CD4-positive, alpha-beta T cell (primary cell): ENCODE measurements around the gene DCLRE1B. TPM values are rescaled to one million over a fixed set of nuclear protein-coding genes. Genes with fewer than 3 reads are reported as not detected.

Experiments used
- ATAC-seq: fragments of 200-7000 bp; cut with Tn5 transposase; one replicate; pipeline ENCODE4 v1.10.0; 2022; ENCODE audit warnings: mild to moderate bottlenecking; ENCODE audit not compliant: poor library complexity
- CTCF ChIA-PET: fragments of 350-600 bp; sonication (Branson Sonifier 250); formaldehyde crosslinking; loops from one replicate; lab custom pipeline; 2021; ENCODE audit warnings: antibody characterized with exemption, inconsistent platforms; lab: Charles Lee
- POLR2A ChIA-PET: fragments of 350-600 bp; sonication (Branson Sonifier 250); formaldehyde crosslinking; loops from one replicate; lab custom pipeline; 2021; ENCODE audit warnings: antibody characterized with exemption, inconsistent platforms; lab: Charles Lee
- DNase-seq, 14 experiments: peaks; one replicate each; pipeline ENCODE4 v3.0.0-alpha.2; 2013 to 2020; ENCODE audit warnings: mixed read lengths in 2 of 14
- H3K27ac ChIP-seq, 2 donors: one replicate each; pipeline versions ENCODE4 v1.5.1 to v1.7.0; 2013; ENCODE audit warnings: low read length in 2 of 2, low read depth in 1 of 2, mild to moderate bottlenecking in 1 of 2
- H3K27me3 ChIP-seq, 2 experiments: 1 replicate in 1 of 2; 2 replicates in 1 of 2; pipeline versions ENCODE4 v1.6.1 to v1.7.0; 2013; ENCODE audit warnings: low read length in 2 of 2, control low read depth in 1 of 2, mild to moderate bottlenecking in 1 of 2, moderate library complexity in 1 of 2; ENCODE audit not compliant: insufficient read depth in 2 of 2, control insufficient read depth in 1 of 2
- H3K36me3 ChIP-seq: one replicate; pipeline ENCODE4 v1.6.1; 2013; ENCODE audit warnings: low read length, control low read depth; ENCODE audit not compliant: insufficient read depth
- H3K4me1 ChIP-seq: one replicate; pipeline ENCODE4 v1.6.1; 2013; ENCODE audit warnings: low read length, control low read depth; ENCODE audit not compliant: insufficient read depth
- H3K4me3 ChIP-seq: one replicate; pipeline ENCODE4 v1.5.1; 2013; ENCODE audit warnings: mild to moderate bottlenecking, low read length, moderate library complexity
- H3K9me3 ChIP-seq, 2 experiments: 1 replicate in 1 of 2; 2 replicates in 1 of 2; pipeline versions ENCODE4 v1.6.1 to v1.7.0; 2013; ENCODE audit warnings: low read length in 2 of 2, mild to moderate bottlenecking in 2 of 2, control low read depth in 1 of 2, moderate library complexity in 1 of 2; ENCODE audit not compliant: control insufficient read depth in 1 of 2, insufficient read depth in 1 of 2
- H3K27ac Mint-ChIP-seq: one replicate; pipeline ENCODE4 v1.8.0; 2020; ENCODE audit warnings: mixed read lengths
- H3K27me3 Mint-ChIP-seq: one replicate; pipeline ENCODE4 v1.8.0; 2021; ENCODE audit warnings: mixed read lengths
- H3K36me3 Mint-ChIP-seq: one replicate; pipeline ENCODE4 v1.8.0; 2021; ENCODE audit warnings: low read depth, mixed read lengths
- H3K4me1 Mint-ChIP-seq: one replicate; pipeline ENCODE4 v1.8.0; 2021; ENCODE audit warnings: low read depth, mixed read lengths
- H3K4me3 Mint-ChIP-seq: one replicate; pipeline ENCODE4 v1.8.0; 2020; ENCODE audit warnings: mild to moderate bottlenecking, mixed read lengths
- H3K9me3 Mint-ChIP-seq: one replicate; pipeline ENCODE4 v1.8.0; 2020; ENCODE audit warnings: mixed read lengths
- CTCF ChIP-seq: fragments of 200-600 bp; IDR thresholded peaks from one replicate; pipeline ENCODE4 v1.8.0; 2022; ENCODE audit warnings: antibody characterized with exemption, mild to moderate bottlenecking
- intact Hi-C, 2 experiments: fragments of 100-400 bp; cut with DNase I in 1 of 2; cut with micrococcal nuclease in 1 of 2; formaldehyde crosslinking; loops; one replicate each; pipeline versions ENCODE4 v1.15.1 to v1.9.0; 2023 to 2025; cut with DNase I, micrococcal nuclease
- total RNA-seq, 174 experiments: library from RNA in 2 of 174; stranded (reverse) in 2 of 174; gene quantifications; one replicate each; pipeline ENCODE4 v1.2.3 and lab custom pipeline; 2021 to 2026

Gene DCLRE1B
- total RNA-seq, 2 experiments from 2014 or later = 6.4 to 6.8 TPM

GRCh38 chr1:113950908-113951307, 45.8 kb downstream of the DCLRE1B start:
- ChIA-PET CTCF (interaction anchor here (5.7 kb wide), 1 partner anchor 21 kb away, joined by 56 read pairs; the partner anchor contains the start of gene HIPK1), POLR2A (interaction anchor here (10.2 kb wide), 1 partner anchor 18 kb away, joined by 245 read pairs; the partner anchor contains the start of gene HIPK1)
- Mint-ChIP-seq H3K36me3 (peaks cover 60% of the 10 kb centered on the region), H3K9me3 (no peaks in the 10 kb centered on the region), H3K4me3 (peak overlapping the region; percentile 4), H3K27ac (peak overlapping the region; percentile 89), H3K4me1 (peaks cover 95% of the 10 kb centered on the region), H3K27me3 (no peaks in the 10 kb centered on the region)
- Histone ChIP-seq H3K36me3 (peaks cover 28% of the 10 kb centered on the region), H3K9me3 (no peaks in the 10 kb centered on the region), H3K27ac (no peak overlapping the region), H3K27me3 (no peaks in the 10 kb centered on the region), H3K4me1 (peaks cover 43% of the 10 kb centered on the region), H3K4me3 (no peak overlapping the region)
- no peak for ATAC-seq
- DNase-seq = no peak
- TF ChIP-seq CTCF = no peak
- intact Hi-C loops = loop anchor here in 1 of 2 experiments (10.0 kb wide), 1 partner anchor 556 kb away; the partner anchor contains the start of gene MAGI3

GRCh38 chr1:113951719-113952118, 46.6 kb downstream of the DCLRE1B start:
- no peaks in the 10 kb centered on the region for H3K9me3 Mint-ChIP-seq

GRCh38 chr1:113957984-113958383, 52.9 kb downstream of the DCLRE1B start:
- POLR2A ChIA-PET = no interaction called here
- CTCF ChIA-PET = interaction anchor here (1.4 kb wide), 1 partner anchor 9 kb away, joined by 5 read pairs; no protein-coding TSS in a partner anchor
- no peak overlapping the region for H3K4me3 ChIP-seq
- Mint-ChIP-seq H3K4me1 (peaks cover 47% of the 10 kb centered on the region), H3K36me3 (peaks cover 94% of the 10 kb centered on the region), H3K4me3 (no peak overlapping the region), H3K9me3 (no peaks in the 10 kb centered on the region), H3K27ac (no peak overlapping the region), H3K27me3 (no peaks in the 10 kb centered on the region)
- no peak for DNase-seq
- H3K27me3 ChIP-seq = no peaks in the 10 kb centered on the region
- H3K9me3 ChIP-seq = no peaks in the 10 kb centered on the region
- TF ChIP-seq CTCF = no peak
- peaks cover 4% of the 10 kb centered on the region for H3K4me1 ChIP-seq
- no peak for ATAC-seq
- intact Hi-C loops = loop anchor here in 1 of 2 experiments (1.0 to 10.0 kb wide), 2 partner anchors 10 to 563 kb away; partner anchors contain the start of gene MAGI3
- H3K36me3 ChIP-seq = peaks cover 87% of the 10 kb centered on the region
- no peak overlapping the region for H3K27ac ChIP-seq

More at GRCh38 chr1:113951719-113952118, 46.6 kb downstream of the DCLRE1B start:
- no peaks in the 10 kb centered on the region for H3K27me3 ChIP-seq
- ATAC-seq (no peak), DNase-seq (no peak)
- intact Hi-C loops = loop anchor here in 1 of 2 experiments (10.0 kb wide), 1 partner anchor 557 kb away; the partner anchor contains the start of gene MAGI3
- ChIA-PET CTCF (interaction anchor here (0.7 to 1.5 kb wide), 2 partner anchors 23 to 24 kb away, joined by 4 to 5 read pairs; partner anchors contain the start of gene HIPK1), POLR2A (interaction anchor here (10.2 kb wide), 1 partner anchor 19 kb away, joined by 245 read pairs; the partner anchor contains the start of gene HIPK1)
- Mint-ChIP-seq H3K27me3 (no peaks in the 10 kb centered on the region), H3K4me1 (peaks cover 87% of the 10 kb centered on the region), H3K4me3 (no peak overlapping the region), H3K27ac (peak overlapping the region; percentile 89), H3K36me3 (peaks cover 63% of the 10 kb centered on the region)
- H3K4me3 ChIP-seq = no peak overlapping the region
- no peak for TF ChIP-seq CTCF
- no peaks in the 10 kb centered on the region for H3K9me3 ChIP-seq
- no peak overlapping the region for H3K27ac ChIP-seq
- peaks cover 33% of the 10 kb centered on the region for H3K36me3 ChIP-seq
- peaks cover 39% of the 10 kb centered on the region for H3K4me1 ChIP-seq
